ENCODE results near the gene SLC23A3. TPM values are rescaled to one million over a fixed set of nuclear protein-coding genes. Genes with fewer than 3 reads are reported as not detected.

Gene SLC23A3
- total RNA-seq, 1 experiment from 2014 or later, result 0.59 TPM

Other genes starting within 250 kb of the SLC23A3 start
- 0.16 to 0.46 TPM (median 0.26 TPM) in 3 replicates for gene CDK5R2, start 210.4 kb downstream of the SLC23A3 start, total RNA-seq (2021)
- gene FEV, start 184.8 kb downstream of the SLC23A3 start, total RNA-seq (2021), result not detected in 3 replicates
- gene CRYBA2, start 176.6 kb downstream of the SLC23A3 start, total RNA-seq (2021), result not detected in 3 replicates
- gene CFAP65, start 128.5 kb downstream of the SLC23A3 start, total RNA-seq (2021), result 0.44 to 1.0 TPM (median 0.48 TPM) in 3 replicates
- 0.11 TPM in 1 of 3 replicates, not detected in the others for gene IHH, start 109.1 kb downstream of the SLC23A3 start, total RNA-seq (2021)
- gene NHEJ1, start 9.2 kb downstream of the SLC23A3 start, total RNA-seq (2021), result 18.4 to 22.3 TPM (median 21.3 TPM) in 3 replicates
- 26.7 to 32.8 TPM (median 29.5 TPM) in 3 replicates for gene CNPPD1, start 6.9 kb upstream of the SLC23A3 start, total RNA-seq (2021)
- 50.2 to 60.2 TPM (median 52.8 TPM) in 3 replicates for gene RETREG2, start 8.2 kb upstream of the SLC23A3 start, total RNA-seq (2021)
- gene ZFAND2B, start 36.8 kb upstream of the SLC23A3 start, total RNA-seq (2021), result 19.5 to 21.1 TPM (median 20.2 TPM) in 3 replicates
- 42.1 to 45.3 TPM (median 44.8 TPM) in 3 replicates for gene ABCB6, start 48.9 kb upstream of the SLC23A3 start, total RNA-seq (2021)
- 42.9 to 48.4 TPM (median 46.7 TPM) in 3 replicates for gene ATG9A, start 59.6 kb upstream of the SLC23A3 start, total RNA-seq (2021)
- gene ANKZF1, start 59.8 kb upstream of the SLC23A3 start, total RNA-seq (2021), result 56.9 to 70.4 TPM (median 58.0 TPM) in 3 replicates
- gene GLB1L, start 75.4 kb upstream of the SLC23A3 start, total RNA-seq (2021), result 5.2 to 6.4 TPM (median 6.1 TPM) in 3 replicates
- 27.4 to 28.8 TPM (median 27.5 TPM) in 3 replicates for gene STK16, start 75.5 kb upstream of the SLC23A3 start, total RNA-seq (2021)
- 0.20 TPM in 1 of 3 replicates, not detected in the others for gene TUBA4B, start 83.2 kb upstream of the SLC23A3 start, total RNA-seq (2021)
- gene TUBA4A, start 83.9 kb upstream of the SLC23A3 start, total RNA-seq (2021), result 40.8 to 58.7 TPM (median 52.3 TPM) in 3 replicates
- gene DNAJB2, start 109.3 kb upstream of the SLC23A3 start, total RNA-seq (2021), result 36.1 to 42.8 TPM (median 40.3 TPM) in 3 replicates
- 3.8 to 5.7 TPM (median 5.2 TPM) in 3 replicates for gene PTPRN, start 139.4 kb upstream of the SLC23A3 start, total RNA-seq (2021)
- not detected in 3 replicates for gene RESP18, start 162.7 kb upstream of the SLC23A3 start, total RNA-seq (2021)
- gene DNPEP, start 217.9 kb upstream of the SLC23A3 start, total RNA-seq (2021), result 65.8 to 70.2 TPM (median 67.6 TPM) in 3 replicates
- gene DES, start 248.3 kb upstream of the SLC23A3 start, total RNA-seq (2021), result 1.6 to 3.5 TPM (median 2.8 TPM) in 3 replicates